Endothelial cell of umbilical vein (primary cell): ENCODE results near the gene PSMB3. TPM values are rescaled to one million over a fixed set of nuclear protein-coding genes. Genes with fewer than 3 reads are reported as not detected.

Experiments used
- BruUV-seq: library from RNA; stranded (reverse); fragments of 400-500 nt; replicated peaks from 2 replicates; lab custom pipeline; 2021; lab: Mats Ljungman, UMichigan
- CTCF ChIA-PET: fragments of 300-600, 350-600 bp; sonication (Branson Sonifier 250); formaldehyde crosslinking; loops from one replicate; lab custom pipeline; 2021; ENCODE audit warnings: antibody characterized with exemption, inconsistent platforms; lab: Charles Lee
- POLR2A ChIA-PET: fragments of 300-600, 350-600 bp; sonication (Branson Sonifier 250); formaldehyde crosslinking; loops from one replicate; lab custom pipeline; 2021; ENCODE audit warnings: antibody characterized with exemption, inconsistent platforms; lab: Charles Lee
- DNase-seq: peaks from one replicate; pipeline ENCODE4 v3.0.0-alpha.2; 2011; ENCODE audit warnings: low read depth, low spot score
- FAIRE-seq: peaks from 2 replicates; lab custom pipeline; 2011; peaks lifted over from hg19 to GRCh38; lab: Jason Lieb, UNC
- H2AFZ ChIP-seq: 2 replicates; pipeline ENCODE4 v1.6.0; 2012; ENCODE audit warnings: low read depth, low read length, control low read depth, inconsistent platforms
- H3K27ac ChIP-seq: 2 replicates; pipeline ENCODE4 v1.5.1; 2011; ENCODE audit warnings: low read depth, mild to moderate bottlenecking, control low read depth, low read length, moderate library complexity; ENCODE audit not compliant: insufficient read depth
- H3K27me3 ChIP-seq, 2 experiments: 2 replicates each; pipeline versions ENCODE4 v1.6.0 to v1.6.1; 2011; ENCODE audit warnings: low read length in 2 of 2, mixed read lengths in 1 of 2; ENCODE audit not compliant: control insufficient read depth in 2 of 2, insufficient read depth in 2 of 2
- H3K36me3 ChIP-seq, 2 experiments: 2 replicates in 1 of 2; 3 replicates in 1 of 2; pipeline ENCODE4 v1.5.1; 2011; ENCODE audit warnings: low read length in 2 of 2, mild to moderate bottlenecking in 1 of 2, moderate library complexity in 1 of 2; ENCODE audit not compliant: control insufficient read depth in 2 of 2, insufficient read depth in 2 of 2; ENCODE audit errors: extremely low read depth in 1 of 2
- H3K4me1 ChIP-seq: 3 replicates; pipeline ENCODE4 v1.5.1; 2011; ENCODE audit warnings: mild to moderate bottlenecking, low read length; ENCODE audit not compliant: control insufficient read depth, insufficient read depth; ENCODE audit errors: extremely low read depth
- H3K4me2 ChIP-seq: 2 replicates; pipeline ENCODE4 v1.6.1; 2011; ENCODE audit warnings: low read length, control low read depth, mixed read lengths; ENCODE audit not compliant: insufficient read depth
- H3K4me3 ChIP-seq, 3 experiments: fragments of 200-600 bp in 1 of 3; sonication (generic), shearing (Covaris generic) in 1 of 3; replicated peaks in 1 of 3; 2 replicates each; pipeline ENCODE4 v1.5.1; 2011 to 2016; ENCODE audit warnings: control low read depth in 3 of 3, low read length in 3 of 3, mild to moderate bottlenecking in 2 of 3, inconsistent platforms in 1 of 3, low read depth in 1 of 3, moderate library complexity in 1 of 3; ENCODE audit not compliant: insufficient read depth in 1 of 3
- H3K79me2 ChIP-seq: 2 replicates; pipeline ENCODE4 v1.6.0; 2012; ENCODE audit warnings: low read length, inconsistent platforms; ENCODE audit not compliant: control insufficient read depth, insufficient read depth
- H3K9ac ChIP-seq: replicated peaks from 2 replicates; pipeline ENCODE3; 2011; ENCODE audit warnings: low read length, control low read depth; ENCODE audit not compliant: insufficient read depth; ENCODE audit errors: extremely low read depth
- H3K9me1 ChIP-seq: replicated peaks from 3 replicates; pipeline ENCODE4 v1.6.0; 2011; ENCODE audit warnings: mild to moderate bottlenecking, low read length; ENCODE audit not compliant: control insufficient read depth, insufficient read depth; ENCODE audit errors: extremely low read depth
- H3K9me3 ChIP-seq: replicated peaks from 2 replicates; pipeline ENCODE4 v1.5.1; 2012; ENCODE audit warnings: low read length, inconsistent platforms; ENCODE audit not compliant: control insufficient read depth, insufficient read depth
- H4K20me1 ChIP-seq: replicated peaks from 2 replicates; pipeline ENCODE3; 2011; ENCODE audit warnings: mild to moderate bottlenecking, low read length; ENCODE audit not compliant: control insufficient read depth, insufficient read depth; ENCODE audit errors: extremely low read depth
- EZH2 ChIP-seq: IDR thresholded peaks from 2 replicates; pipeline ENCODE4 v1.6.1; 2012; ENCODE audit warnings: borderline replicate concordance, low read depth, mild to moderate bottlenecking, moderate library complexity, low read length, inconsistent platforms; ENCODE audit not compliant: severe bottlenecking
- FOS ChIP-seq: IDR thresholded peaks from 2 replicates; pipeline ENCODE4 v1.6.1; 2011; ENCODE audit warnings: mild to moderate bottlenecking, low read length, moderate library complexity, borderline replicate concordance; ENCODE audit not compliant: insufficient read depth
- GATA2 ChIP-seq: IDR thresholded peaks from 2 replicates; pipeline ENCODE4 v1.7.0; 2011; ENCODE audit warnings: low read depth, mild to moderate bottlenecking, moderate library complexity, mixed read lengths, low read length; ENCODE audit not compliant: insufficient read length, insufficient read depth
- JUN ChIP-seq: IDR thresholded peaks from 2 replicates; pipeline ENCODE4 v1.6.1; 2011; ENCODE audit warnings: borderline replicate concordance, low read depth; ENCODE audit not compliant: insufficient read length, insufficient read depth
- MYC ChIP-seq: IDR thresholded peaks from one replicate; pipeline ENCODE4 v1.6.1; 2011; ENCODE audit warnings: mild to moderate bottlenecking, low read depth, low read length
- POLR2A ChIP-seq: IDR thresholded peaks from 2 replicates; pipeline ENCODE4 v1.6.1; 2012; ENCODE audit warnings: low read depth, mild to moderate bottlenecking, control low read depth, low read length
- POLR2AphosphoS5 ChIP-seq: IDR thresholded peaks from 2 replicates; pipeline ENCODE4 v1.6.1; 2012; ENCODE audit warnings: low read depth, mild to moderate bottlenecking, control low read depth, low read length, moderate library complexity; ENCODE audit not compliant: insufficient read depth
- dilution Hi-C: fragments of 300-500 bp; cut with MboI; formaldehyde crosslinking; loops from one replicate; pipeline ENCODE4 v1.15.0; 2019; ENCODE audit warnings: low sequenced_read_pairs; ENCODE audit not compliant: extremely low pct_ligation_motif_present
- intact Hi-C: fragments of 100-400 bp; cut with micrococcal nuclease; formaldehyde crosslinking; loops from one replicate; pipeline ENCODE4 v1.10.0; 2022
- polyA plus RNA-seq, 4 experiments: library from polyadenylated mRNA; depleted of rRNA in 3 of 4; stranded (reverse) in 3 of 4; unstranded in 1 of 4; fragments of >200 nt; gene quantifications; 2 replicates each; pipeline versions ENCODE4 v1.2.1 to v1.2.3, GENCODE V29; 2011 to 2012; ENCODE audit warnings: missing spikeins in 1 of 4
- total RNA-seq: library from RNA; stranded (reverse); gene quantifications from 2 replicates; pipeline ENCODE4 v1.2.3, GENCODE V29; 2021
- TF ChIP-seq, protein P1 (sequence below): IDR thresholded peaks from 2 replicates; pipeline ENCODE4 v1.6.1; 2011; ENCODE audit not compliant: insufficient read depth, insufficient read length
- TF ChIP-seq, protein P2 (sequence below), 2 donors: IDR thresholded peaks; 1 replicate in 1 of 2; 2 replicates in 1 of 2; pipeline ENCODE4 v1.5.1; 2011; ENCODE audit warnings: low read length in 2 of 2, mild to moderate bottlenecking in 2 of 2, moderate library complexity in 2 of 2, control low read depth in 1 of 2, inconsistent platforms in 1 of 2, low read depth in 1 of 2; ENCODE audit not compliant: insufficient read depth in 1 of 2; ENCODE audit errors: extremely low read depth in 1 of 2

Gene PSMB3
- total and polyA plus RNA-seq, 2 donors (not counting 3 experiments of a cell fraction or from before 2014, with no cell fraction given) = 213 to 685 TPM

- H3K4me1 ChIP-seq = peaks cover 27% of the 10 kb centered on the region
- H3K79me2 ChIP-seq = peaks cover 3% of the 10 kb centered on the region
- peaks cover 2 to 7% of the 10 kb centered on the region in 2 experiments for H3K36me3 ChIP-seq
- peak overlapping the region; percentile 57 for H3K9ac ChIP-seq
- DNase-seq = peak; percentile 53
- H3K4me3 ChIP-seq = peak overlapping the region; percentile 58 to 68 (median 64)
- POLR2A ChIA-PET = interaction anchor here (0.6 to 1.1 kb wide), 3 partner anchors 53 to 692 kb away, joined by 3 to 12 read pairs (median 3); no protein-coding TSS in a partner anchor
- peak overlapping the region; percentile 25 for H3K27ac ChIP-seq
- H4K20me1 ChIP-seq = no peaks in the 10 kb centered on the region
- intact Hi-C loops (loop anchor here (1.0 kb wide), 2 partner anchors 28 to 53 kb away; no protein-coding TSS in a partner anchor), dilution Hi-C loops (no loop called here)
- H3K9me3 ChIP-seq = no peaks in the 10 kb centered on the region
- peak overlapping the region; percentile 61 for H2AFZ ChIP-seq
- CTCF ChIA-PET = interaction anchor here (0.9 to 2.7 kb wide), 16 partner anchors 8 to 423 kb away, joined by 3 to 39 read pairs (median 4); partner anchors contain the start of gene EPOP
- TF ChIP-seq MYC = no peak
- TF ChIP-seq GATA2 = no peak
- TF ChIP-seq, protein P1, sequence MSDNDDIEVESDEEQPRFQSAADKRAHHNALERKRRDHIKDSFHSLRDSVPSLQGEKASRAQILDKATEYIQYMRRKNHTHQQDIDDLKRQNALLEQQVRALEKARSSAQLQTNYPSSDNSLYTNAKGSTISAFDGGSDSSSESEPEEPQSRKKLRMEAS = no peak
- no peak for TF ChIP-seq EZH2
- TF ChIP-seq POLR2AphosphoS5 = no peak
- TF ChIP-seq, protein P2, sequence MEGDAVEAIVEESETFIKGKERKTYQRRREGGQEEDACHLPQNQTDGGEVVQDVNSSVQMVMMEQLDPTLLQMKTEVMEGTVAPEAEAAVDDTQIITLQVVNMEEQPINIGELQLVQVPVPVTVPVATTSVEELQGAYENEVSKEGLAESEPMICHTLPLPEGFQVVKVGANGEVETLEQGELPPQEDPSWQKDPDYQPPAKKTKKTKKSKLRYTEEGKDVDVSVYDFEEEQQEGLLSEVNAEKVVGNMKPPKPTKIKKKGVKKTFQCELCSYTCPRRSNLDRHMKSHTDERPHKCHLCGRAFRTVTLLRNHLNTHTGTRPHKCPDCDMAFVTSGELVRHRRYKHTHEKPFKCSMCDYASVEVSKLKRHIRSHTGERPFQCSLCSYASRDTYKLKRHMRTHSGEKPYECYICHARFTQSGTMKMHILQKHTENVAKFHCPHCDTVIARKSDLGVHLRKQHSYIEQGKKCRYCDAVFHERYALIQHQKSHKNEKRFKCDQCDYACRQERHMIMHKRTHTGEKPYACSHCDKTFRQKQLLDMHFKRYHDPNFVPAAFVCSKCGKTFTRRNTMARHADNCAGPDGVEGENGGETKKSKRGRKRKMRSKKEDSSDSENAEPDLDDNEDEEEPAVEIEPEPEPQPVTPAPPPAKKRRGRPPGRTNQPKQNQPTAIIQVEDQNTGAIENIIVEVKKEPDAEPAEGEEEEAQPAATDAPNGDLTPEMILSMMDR (IDR thresholded peaks at IDR 0.05; ENCODE audit: extremely low read depth in 1 of 2, insufficient read depth in 1 of 2, low read depth in 1 of 2, low read length in 2 of 2) = no peak
- TF ChIP-seq FOS = no peak
- no peak for TF ChIP-seq JUN
- no peak for TF ChIP-seq POLR2A
- no peaks in the 10 kb centered on the region for H3K9me1 ChIP-seq
- FAIRE-seq = no peak
- no peaks in the 10 kb centered on the region for H3K27me3 ChIP-seq
- peak overlapping the region; percentile 75 for H3K4me2 ChIP-seq
- no TSS peak for BruUV-seq
These were observed 21.8 kb upstream of the PSMB3 start for GRCh38 chr17:38730526-38731379.
